Stimulated activated CD4-positive, alpha-beta T cell treated with anti-CD3 and anti-CD28 coated beads, TNF-alpha, amount 100 ng/mL, for 24 hours (primary cell): ENCODE measurements around the gene GDE1.
"Not testable (repeated sequence)": the region's sequence is repeated elsewhere in the genome, so short reads cannot be mapped to it uniquely, and the experiment has no call there.

ENCODE experiments used
- DNase-seq, 3 experiments: peaks; one replicate each; pipeline ENCODE4 v3.0.0-alpha.2; 2020; ENCODE audit warnings: low read depth in 3 of 3

Gene GDE1

GRCh38 chr16:19521471-19522396 is at the start of gene GDE1:
Gene GDE1 (minus strand): TSS chr16:19522098. CDS start chr16:19521964, 134 bp downstream.
- peak; percentile 91 to 93 (median 91) for DNase-seq

GRCh38 chr16:19567560-19567959 is 45.7 kb upstream of the GDE1 start:
- no peak for DNase-seq

- DNase-seq: no peak
Measured at GRCh38 chr16:19566362-19566761, 44.5 kb upstream of the GDE1 start.

- DNase-seq: no peak
Measured at GRCh38 chr16:19563377-19563776, 41.5 kb upstream of the GDE1 start.

- no peak for DNase-seq
Measured at GRCh38 chr16:19560078-19560477, 38.2 kb upstream of the GDE1 start.

GRCh38 chr16:19559242-19559910 is 37.5 kb upstream of the GDE1 start:
- DNase-seq: no peak

- peak in 1 of 3 experiments; percentile 16 for DNase-seq
Measured at GRCh38 chr16:19555938-19556771, 34.3 kb upstream of the GDE1 start.

GRCh38 chr16:19555186-19555937 is 33.5 kb upstream of the GDE1 start, which contains the start of gene VPS35L:
Gene VPS35L (plus strand): TSS chr16:19555703. CDS start chr16:19555730, 27 bp downstream.
- DNase-seq: peak; percentile 85 to 95 (median 89)

GRCh38 chr16:19549673-19550072 is 27.8 kb upstream of the GDE1 start:
- DNase-seq: no peak

- no peak for DNase-seq
Measured at GRCh38 chr16:19548144-19548543, 26.2 kb upstream of the GDE1 start.

GRCh38 chr16:19543278-19543996 is 21.5 kb upstream of the GDE1 start:
- not testable (repeated sequence) for DNase-seq

GRCh38 chr16:19542138-19542821 is 20.4 kb upstream of the GDE1 start:
- DNase-seq: no peak

- no peak for DNase-seq
Measured at GRCh38 chr16:19540241-19540970, 18.5 kb upstream of the GDE1 start.

- no peak for DNase-seq
Measured at GRCh38 chr16:19532601-19533000, 10.7 kb upstream of the GDE1 start.

GRCh38 chr16:19528666-19529065 is 6.8 kb upstream of the GDE1 start:
- DNase-seq: no peak

- DNase-seq: no peak
Measured at GRCh38 chr16:19527161-19527560, 5.3 kb upstream of the GDE1 start.

GRCh38 chr16:19525385-19525723 is 3.5 kb upstream of the GDE1 start:
- DNase-seq: no peak

GRCh38 chr16:19524616-19525384 is 2.9 kb upstream of the GDE1 start:
- DNase-seq: no peak

- no peak for DNase-seq
Measured at GRCh38 chr16:19524356-19524615, 2.4 kb upstream of the GDE1 start.
